ENCODE results near the gene AP4M1.

GRCh38 chr7:100157069-100157333 is 55.6 kb downstream of the AP4M1 start:
- TF ChIP-seq CTCF (IDR thresholded peaks at IDR 0.05; ENCODE audit: poor library complexity) (no peak), EZH2 (IDR thresholded peaks at IDR 0.05; ENCODE audit: borderline replicate concordance) (no peak), EZH2phosphoT487 (IDR thresholded peaks at IDR 0.05; ENCODE audit: low read depth, severe bottlenecking, unreplicated experiment) (no peak)
